ENCODE results near the gene TCEAL7.
A peak's percentile ranks its signal among the peaks of the same experiment; 100 is the strongest.

Gene TCEAL7

DNA sequence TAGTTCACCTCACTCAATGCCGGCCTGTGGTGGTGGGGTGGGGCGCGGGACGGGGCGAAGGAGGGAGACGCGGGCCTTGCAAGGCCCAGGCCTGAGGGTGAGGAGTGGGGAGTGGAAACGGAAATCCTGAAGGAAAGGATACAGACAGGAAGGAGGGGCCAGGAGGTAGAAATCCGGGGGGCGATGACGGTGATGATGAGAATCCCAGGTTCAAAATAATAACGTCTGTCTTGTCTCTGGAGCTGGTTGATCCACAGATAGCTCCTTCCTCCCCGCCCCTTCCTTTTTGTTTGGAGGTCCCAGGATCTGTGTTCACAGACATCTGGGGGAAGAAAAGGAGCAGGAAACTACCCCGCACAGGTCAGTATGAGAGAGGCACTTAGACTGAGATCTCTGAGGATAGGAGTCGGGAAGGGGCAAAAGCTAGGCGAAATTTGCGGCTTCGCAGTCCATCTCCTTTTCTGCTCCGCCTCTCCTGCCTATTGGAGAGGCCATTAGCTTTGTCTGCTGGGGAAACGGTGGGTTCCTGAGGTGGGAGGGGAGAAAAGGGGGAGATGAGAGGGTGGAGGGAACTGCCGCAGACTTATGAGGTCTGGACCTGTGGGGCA lies 746 bp downstream of the TCEAL7 start:
- TF ChIP-seq, protein P1, sequence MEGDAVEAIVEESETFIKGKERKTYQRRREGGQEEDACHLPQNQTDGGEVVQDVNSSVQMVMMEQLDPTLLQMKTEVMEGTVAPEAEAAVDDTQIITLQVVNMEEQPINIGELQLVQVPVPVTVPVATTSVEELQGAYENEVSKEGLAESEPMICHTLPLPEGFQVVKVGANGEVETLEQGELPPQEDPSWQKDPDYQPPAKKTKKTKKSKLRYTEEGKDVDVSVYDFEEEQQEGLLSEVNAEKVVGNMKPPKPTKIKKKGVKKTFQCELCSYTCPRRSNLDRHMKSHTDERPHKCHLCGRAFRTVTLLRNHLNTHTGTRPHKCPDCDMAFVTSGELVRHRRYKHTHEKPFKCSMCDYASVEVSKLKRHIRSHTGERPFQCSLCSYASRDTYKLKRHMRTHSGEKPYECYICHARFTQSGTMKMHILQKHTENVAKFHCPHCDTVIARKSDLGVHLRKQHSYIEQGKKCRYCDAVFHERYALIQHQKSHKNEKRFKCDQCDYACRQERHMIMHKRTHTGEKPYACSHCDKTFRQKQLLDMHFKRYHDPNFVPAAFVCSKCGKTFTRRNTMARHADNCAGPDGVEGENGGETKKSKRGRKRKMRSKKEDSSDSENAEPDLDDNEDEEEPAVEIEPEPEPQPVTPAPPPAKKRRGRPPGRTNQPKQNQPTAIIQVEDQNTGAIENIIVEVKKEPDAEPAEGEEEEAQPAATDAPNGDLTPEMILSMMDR (IDR thresholded peaks at IDR 0.05; ENCODE audit: control insufficient read depth, extremely low read depth, insufficient read depth): no peak
- DNase-seq (ENCODE audit: low read depth): no peak
- H3K4me3 ChIP-seq (ENCODE audit: low read depth, low read length): no peak overlapping the region

DNA sequence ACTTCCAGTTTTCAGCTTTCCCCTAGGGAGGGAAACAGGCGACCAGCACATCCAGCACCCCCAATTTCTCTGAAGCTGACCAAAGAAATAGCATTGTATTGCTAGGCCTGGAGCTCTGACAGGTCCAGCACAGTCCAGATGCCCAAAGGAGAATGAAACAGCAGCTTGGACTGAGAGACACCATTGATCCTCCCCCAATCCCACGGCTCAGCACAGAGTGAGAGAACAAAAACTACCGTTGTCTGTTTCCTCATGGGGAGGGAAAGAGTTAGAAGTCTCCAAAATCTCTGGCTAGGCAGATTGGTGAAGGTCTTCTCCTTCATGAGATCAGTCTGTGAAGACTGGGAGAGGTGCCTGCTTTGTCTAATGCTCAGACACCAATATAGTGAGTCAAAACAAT lies 8.6 kb downstream of the TCEAL7 start:
- H3K4me3 ChIP-seq (ENCODE audit: low read depth, low read length): no peak overlapping the region
- DNase-seq (ENCODE audit: low read depth): no peak
- TF ChIP-seq, protein P1 (IDR thresholded peaks at IDR 0.05; ENCODE audit: control insufficient read depth, extremely low read depth, insufficient read depth): no peak

DNA sequence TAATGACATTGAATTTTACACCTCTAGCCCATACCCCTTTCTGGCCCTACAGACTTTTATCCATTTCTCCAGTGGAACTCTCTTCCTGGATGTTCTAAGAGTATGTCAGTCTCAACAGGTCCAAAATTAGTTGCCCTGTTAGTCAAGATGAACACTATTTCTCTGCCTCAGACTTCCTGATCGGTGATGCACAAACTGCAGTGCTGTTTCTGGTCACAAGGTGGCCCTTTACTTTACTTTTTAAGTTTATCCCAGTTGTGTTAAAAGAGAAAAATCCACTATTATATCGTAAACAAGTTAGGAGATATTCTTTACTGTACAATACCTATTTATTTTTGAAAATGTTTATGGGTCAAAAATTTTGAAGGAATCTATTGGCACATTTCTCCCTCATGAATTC lies 13.1 kb downstream of the TCEAL7 start:
- no peak for DNase-seq (ENCODE audit: low read depth)
- TF ChIP-seq, protein P1 (IDR thresholded peaks at IDR 0.05; ENCODE audit: control insufficient read depth, extremely low read depth, insufficient read depth): peak; percentile 52
- H3K4me3 ChIP-seq (ENCODE audit: low read depth, low read length): no peak overlapping the region

DNA sequence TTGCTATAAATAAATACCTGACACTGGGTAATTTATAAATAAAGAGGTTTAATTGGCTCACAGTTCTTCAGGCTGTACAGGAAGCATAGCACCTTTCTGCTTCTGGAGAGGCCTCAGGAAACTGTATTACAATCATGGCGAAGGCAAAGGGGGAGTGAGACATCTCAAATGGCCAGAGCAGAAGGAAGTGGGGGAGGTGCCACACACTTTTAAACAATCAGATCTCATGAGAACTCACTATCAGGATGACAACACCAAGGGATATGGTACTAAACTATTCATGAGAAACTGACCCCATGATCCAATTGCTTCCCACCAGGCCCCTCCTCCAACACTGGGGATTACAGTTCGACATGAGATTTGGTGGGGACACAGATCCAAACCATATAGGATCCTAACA lies 14.6 kb downstream of the TCEAL7 start:
- TF ChIP-seq, protein P1 (IDR thresholded peaks at IDR 0.05; ENCODE audit: control insufficient read depth, extremely low read depth, insufficient read depth): no peak
- no peak for DNase-seq (ENCODE audit: low read depth)
- H3K4me3 ChIP-seq (ENCODE audit: low read depth, low read length): no peak overlapping the region

DNA sequence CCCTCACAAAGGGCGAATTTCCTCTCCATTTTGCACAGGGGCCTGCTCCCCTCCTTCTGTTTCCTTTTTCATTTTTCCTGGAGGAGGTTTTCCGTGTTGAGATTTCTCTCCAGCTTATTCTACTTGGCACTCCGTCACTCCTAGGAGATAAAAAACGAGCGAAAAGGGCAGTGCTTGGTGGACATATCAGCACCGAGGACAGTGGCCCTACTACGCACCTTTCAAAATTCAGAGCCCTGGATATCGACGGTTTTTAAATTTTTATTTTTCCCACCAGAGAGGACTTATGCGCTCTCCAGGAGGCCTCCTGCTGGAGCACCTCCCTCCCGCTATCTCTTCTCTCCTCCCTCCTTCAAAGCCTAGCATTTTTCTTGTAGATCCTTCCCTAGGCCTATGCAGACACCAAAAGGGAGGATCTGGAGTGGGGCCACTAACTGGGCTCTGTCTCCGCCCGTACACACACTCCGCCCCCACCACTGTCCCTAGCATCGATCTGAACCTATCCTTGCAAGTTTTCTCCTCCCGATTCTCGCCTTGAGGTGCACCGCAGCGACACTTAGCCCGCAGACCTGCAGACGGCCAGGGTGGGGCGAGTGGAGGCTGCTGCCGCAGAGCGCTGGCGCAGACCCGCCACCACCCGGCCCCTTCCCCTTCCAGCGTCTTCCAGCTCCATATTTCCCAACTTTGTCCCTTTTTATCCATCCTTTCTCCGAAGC lies 17.8 kb downstream of the TCEAL7 start:
- no peak overlapping the region for H3K4me3 ChIP-seq (ENCODE audit: low read depth, low read length)
- TF ChIP-seq, protein P1 (IDR thresholded peaks at IDR 0.05; ENCODE audit: control insufficient read depth, extremely low read depth, insufficient read depth): no peak
- DNase-seq (ENCODE audit: low read depth): no peak

DNA sequence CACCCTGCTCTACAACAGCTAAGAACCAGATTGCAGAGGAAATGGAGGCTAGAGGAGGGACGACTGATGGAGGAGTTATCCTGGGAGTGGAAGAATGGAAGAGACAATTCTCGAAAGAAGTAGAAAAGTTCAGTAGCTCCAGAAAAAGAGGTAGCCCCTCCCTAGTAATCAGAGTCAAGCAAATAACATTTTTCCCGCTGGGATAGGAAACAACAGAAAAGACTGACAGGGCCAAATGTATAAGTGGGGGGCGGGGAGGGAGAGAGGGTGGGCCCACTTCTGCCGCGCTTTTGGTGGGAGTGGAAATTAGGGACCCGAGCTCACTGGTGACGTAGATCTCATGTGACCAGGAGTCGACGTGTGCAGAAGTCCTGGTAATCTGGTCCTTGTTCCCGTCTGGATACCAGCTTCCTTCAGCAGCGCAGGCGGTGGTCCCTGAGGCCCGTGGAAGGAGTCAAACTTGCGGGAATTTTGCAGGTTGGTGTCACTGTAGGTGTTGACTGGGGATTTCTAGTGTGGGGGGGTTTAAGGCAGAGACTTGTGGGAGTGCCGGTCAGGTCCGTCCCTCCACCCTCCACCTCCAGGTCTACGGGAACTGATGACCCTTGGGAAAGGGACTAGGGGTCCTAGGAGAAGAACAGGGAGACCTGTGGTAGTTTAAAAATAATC lies 26.2 kb downstream of the TCEAL7 start, which contains the start of gene TCEAL9:
Gene TCEAL9 (plus strand): TSS at position 377 of the 669 bp plus-strand sequence. CDS start 1,179 bp downstream, outside the sequence.
- DNase-seq (ENCODE audit: low read depth): no peak
- TF ChIP-seq, protein P1 (IDR thresholded peaks at IDR 0.05; ENCODE audit: control insufficient read depth, extremely low read depth, insufficient read depth): no peak
- H3K4me3 ChIP-seq (ENCODE audit: low read depth, low read length): peak within 1 kb of the TSS; percentile 83
